GM18511 (cell line): ENCODE results near the gene INPP1.

Experiments used
- ATAC-seq: cut with Tn5 transposase; IDR thresholded peaks from one replicate; pipeline ENCODE4 v1.9.1; 2021; ENCODE audit warnings: mild to moderate bottlenecking, moderate library complexity; ENCODE audit not compliant: unreplicated experiment

Gene INPP1

GRCh38 chr2:190407662-190408537, 64.5 kb downstream of the INPP1 start, which contains the start of gene MFSD6:
TSS of gene MFSD6 (plus strand) at chr2:190408355. CDS start at chr2:190436030, 27,675 bp downstream.
- peak; percentile 63 for ATAC-seq

GRCh38 chr2:190408538-190409271, 65.3 kb downstream of the INPP1 start:
- peak; percentile 70 for ATAC-seq

DNA sequence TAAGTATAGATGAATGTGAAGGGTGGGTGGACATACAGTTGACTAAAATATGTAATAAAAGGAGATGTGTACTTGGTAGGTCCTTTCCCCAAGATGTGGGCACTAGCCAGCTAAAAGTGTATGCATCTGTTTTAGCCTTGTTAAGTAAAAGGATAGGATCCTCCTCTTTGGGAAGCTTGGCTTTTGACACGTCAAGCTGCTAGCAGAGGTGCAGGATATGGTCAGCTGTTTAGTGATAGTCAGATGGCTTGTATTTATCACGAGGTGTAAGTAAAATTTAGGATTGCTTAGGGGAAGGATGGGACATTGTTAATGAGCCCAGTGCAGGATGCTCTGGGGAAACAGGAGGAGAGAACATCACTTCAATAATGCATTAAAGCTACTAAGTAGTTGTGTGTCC, 66.2 kb downstream of the INPP1 start:
- ATAC-seq, result no peak

GRCh38 chr2:190410166-190410565, 66.8 kb downstream of the INPP1 start:
- no peak for ATAC-seq

DNA sequence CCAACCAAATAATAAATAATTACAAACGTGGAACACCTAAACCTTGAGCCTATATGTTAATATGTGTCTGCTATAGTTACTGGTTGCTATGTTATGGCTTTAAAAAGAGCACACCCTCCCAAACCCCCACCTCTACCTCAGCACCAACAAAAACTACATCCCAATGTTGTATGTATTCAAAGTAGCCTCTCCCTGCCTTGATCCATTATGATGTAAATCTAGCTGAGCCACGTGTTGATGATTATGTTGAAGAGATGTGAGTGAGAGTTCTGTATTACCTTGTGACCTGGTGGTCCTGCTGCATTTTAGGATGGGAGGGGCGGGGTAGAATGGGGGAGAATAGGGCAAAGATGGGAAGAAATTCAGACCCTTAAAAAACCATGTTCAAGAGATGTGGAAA, 69.6 kb downstream of the INPP1 start:
- no peak for ATAC-seq

DNA sequence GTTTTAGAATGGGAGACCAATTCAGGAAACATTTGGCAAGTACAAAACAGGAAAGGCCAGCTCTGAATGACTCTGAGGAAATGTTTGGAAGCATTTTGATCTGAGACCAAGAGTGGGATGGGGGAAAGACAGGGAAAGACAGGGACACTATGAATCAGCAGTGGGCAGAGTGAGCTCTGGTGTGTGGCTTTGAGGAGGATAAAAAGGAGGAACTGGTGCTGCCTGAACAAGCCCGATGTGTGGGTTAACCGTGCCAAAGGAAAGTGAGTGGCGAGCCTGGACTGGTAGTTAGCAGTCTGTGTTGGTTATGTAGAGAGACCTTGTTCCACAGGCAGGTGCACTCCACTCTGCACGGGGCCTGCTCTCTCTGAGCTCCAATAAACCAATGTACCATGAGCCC, 70.0 kb downstream of the INPP1 start:
- peak; percentile 33 for ATAC-seq

GRCh38 chr2:190415251-190415650, 71.9 kb downstream of the INPP1 start:
- ATAC-seq, result no peak

- peak; percentile 59 for ATAC-seq
Measured at GRCh38 chr2:190415794-190416775, 72.7 kb downstream of the INPP1 start.

GRCh38 chr2:190417045-190417842, 73.9 kb downstream of the INPP1 start:
- no peak for ATAC-seq

DNA sequence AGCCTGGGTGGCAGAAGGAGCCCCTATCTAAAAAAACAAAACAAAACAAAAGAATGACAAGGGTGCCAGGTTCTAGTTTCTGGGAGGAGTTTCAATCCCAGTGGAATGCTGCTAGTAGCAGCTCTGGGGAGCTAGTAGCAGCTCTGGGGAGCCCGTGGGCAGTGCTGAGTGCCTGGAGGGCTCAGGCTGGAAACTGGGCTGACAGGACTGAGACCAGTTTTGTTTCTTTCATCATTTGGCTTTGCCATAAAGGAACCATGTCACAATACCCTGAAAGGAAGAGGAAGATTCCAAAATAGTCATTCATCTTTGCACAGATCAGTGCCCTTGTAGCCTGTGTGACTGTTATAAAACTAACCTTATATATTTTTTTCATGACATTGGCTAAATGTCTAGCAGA, 75.3 kb downstream of the INPP1 start:
- ATAC-seq, result no peak

DNA sequence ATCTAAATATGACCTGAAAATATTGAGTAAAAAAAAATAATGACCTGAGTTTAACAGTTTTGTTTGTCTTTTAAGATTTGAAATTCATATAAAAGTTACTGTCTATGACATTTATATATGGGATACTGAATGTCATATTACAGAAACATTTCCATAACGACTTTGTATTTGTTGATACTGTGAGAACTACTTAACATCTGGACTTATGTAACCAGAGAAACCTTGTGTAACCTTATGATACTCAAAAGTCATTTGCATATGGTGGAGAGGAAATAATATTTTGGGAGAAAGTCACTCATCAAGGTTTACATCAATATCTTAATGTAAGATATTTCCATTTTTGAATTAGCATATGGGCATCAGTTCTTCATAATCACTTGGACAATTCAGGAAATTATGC, 77.4 kb downstream of the INPP1 start:
- ATAC-seq, result no peak
